NCI-H2171 (cell line): Measurements from ENCODE around the gene IFIT1B.
"Not testable (repeated sequence)": the region's sequence is repeated elsewhere in the genome, so short reads cannot be mapped to it uniquely, and the experiment has no call there.

Experiments
- DNase-seq: peaks from one replicate; lab custom pipeline; 2025; lab: John Stamatoyannopoulos, UW

Gene IFIT1B

GRCh38 chr10:89377705-89378637 lies at the start of gene IFIT1B:
Gene IFIT1B (plus strand): TSS chr10:89378056. CDS start chr10:89378136, 80 bp downstream.
- no peak for DNase-seq

GRCh38 chr10:89329151-89329550 lies 48.7 kb upstream of the IFIT1B start:
- DNase-seq, result no peak

- not testable (repeated sequence) for DNase-seq
Observed at GRCh38 chr10:89330014-89330413, 47.8 kb upstream of the IFIT1B start.

GRCh38 chr10:89330537-89331212 lies 47.2 kb upstream of the IFIT1B start:
- DNase-seq, result no peak

- not testable (repeated sequence) for DNase-seq
Observed at GRCh38 chr10:89331487-89332122, 46.3 kb upstream of the IFIT1B start.

- DNase-seq, result no peak
Observed at GRCh38 chr10:89332123-89332633, 45.7 kb upstream of the IFIT1B start.

GRCh38 chr10:89335226-89335625 lies 42.6 kb upstream of the IFIT1B start:
- no peak for DNase-seq

GRCh38 chr10:89336241-89336640 lies 41.6 kb upstream of the IFIT1B start:
- no peak for DNase-seq

GRCh38 chr10:89337484-89337883 lies 40.4 kb upstream of the IFIT1B start:
- no peak for DNase-seq

GRCh38 chr10:89338713-89339112 lies 39.1 kb upstream of the IFIT1B start:
- no peak for DNase-seq

- DNase-seq, result no peak
Observed at GRCh38 chr10:89339875-89340274, 38.0 kb upstream of the IFIT1B start.

- no peak for DNase-seq
Observed at GRCh38 chr10:89341649-89342048, 36.2 kb upstream of the IFIT1B start.

- peak; percentile 4 for DNase-seq
Observed at GRCh38 chr10:89342206-89342958, 35.5 kb upstream of the IFIT1B start.

GRCh38 chr10:89343089-89343767 lies 34.6 kb upstream of the IFIT1B start:
- no peak for DNase-seq

GRCh38 chr10:89344156-89344555 lies 33.7 kb upstream of the IFIT1B start:
- DNase-seq, result no peak

GRCh38 chr10:89345367-89346000 lies 32.4 kb upstream of the IFIT1B start:
- DNase-seq, result no peak

- DNase-seq, result no peak
Observed at GRCh38 chr10:89346405-89347254, 31.2 kb upstream of the IFIT1B start.

GRCh38 chr10:89347701-89348457 lies 30.0 kb upstream of the IFIT1B start:
- no peak for DNase-seq

GRCh38 chr10:89348481-89348880 lies 29.4 kb upstream of the IFIT1B start:
- no peak for DNase-seq
